ENCODE measurements around the gene CEMIP. TPM values are rescaled to one million over a fixed set of nuclear protein-coding genes. Genes with fewer than 3 reads are reported as not detected.

Gene CEMIP
- total and polyA plus RNA-seq, 7 experiments from 2014 or later, result 0.02 TPM; not detected in 6

DNA sequence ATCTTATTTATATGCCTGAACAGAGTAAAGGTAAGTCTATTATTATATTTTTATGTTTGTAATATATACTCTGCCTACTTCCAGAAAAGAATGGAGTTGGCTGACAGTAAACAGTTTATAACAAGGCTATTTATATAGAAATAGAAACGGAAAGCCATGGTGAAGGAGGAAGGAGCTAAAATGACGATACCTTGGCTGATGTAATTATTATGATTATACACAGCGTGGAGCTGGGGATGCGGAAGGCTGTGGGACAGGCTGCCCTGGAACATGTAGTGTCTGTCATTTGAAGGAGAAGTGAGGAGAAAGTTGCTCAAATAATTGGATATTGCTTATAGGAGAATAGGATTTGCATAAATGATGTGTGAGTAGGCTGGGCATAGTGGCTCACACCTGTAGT, 37.8 kb downstream of the CEMIP start:
- POLR2A ChIA-PET, result no interaction called here
- intact Hi-C loops (cut with micrococcal nuclease), result no loop called here
- CTCF ChIA-PET, result no interaction called here
- peaks cover 0 to 3% (median 0%) of the 10 kb centered on the region in 3 experiments for H3K9me3 ChIP-seq (ENCODE audit: control insufficient read depth in 2 of 3, low read length in 3 of 3)
- no peak for DNase-seq
- H3K9me3 Mint-ChIP-seq, result peaks cover 0 to 4% (median 0%) of the 10 kb centered on the region in 11 donors
- no peak overlapping the region for H3K4me3 ChIP-seq (ENCODE audit: low read length)
- H3K36me3 ChIP-seq (ENCODE audit: control insufficient read depth in 2 of 3, insufficient read depth in 3 of 3, low read length in 3 of 3), result no peaks in the 10 kb centered on the region
- H3K27me3 ChIP-seq (ENCODE audit: control insufficient read depth in 2 of 2, insufficient read depth in 2 of 2, low read length in 2 of 2), result no peaks in the 10 kb centered on the region
- H3K27me3 Mint-ChIP-seq, result peaks cover 9 to 26% (median 13%) of the 10 kb centered on the region in 5 donors
- H3K4me1 ChIP-seq (ENCODE audit: control insufficient read depth in 2 of 2, insufficient read depth in 2 of 2, low read length in 2 of 2), result no peaks in the 10 kb centered on the region
- H3K36me3 Mint-ChIP-seq, result peaks cover 0 to 4% (median 0%) of the 10 kb centered on the region in 5 donors
- no peak for ATAC-seq
- no peak overlapping the region for H3K27ac ChIP-seq (ENCODE audit: low read depth, low read length)
- H3K27ac Mint-ChIP-seq, result no peak overlapping the region
- H3K4me1 Mint-ChIP-seq, result no peaks in the 10 kb centered on the region
- no peak overlapping the region for H3K4me3 Mint-ChIP-seq

GRCh38 chr15:80817901-80818300, 38.7 kb downstream of the CEMIP start:
- Histone ChIP-seq H3K27ac (ENCODE audit: low read depth, low read length) (no peak overlapping the region), H3K27me3 (ENCODE audit: control insufficient read depth in 2 of 2, insufficient read depth in 2 of 2, low read length in 2 of 2) (no peaks in the 10 kb centered on the region), H3K4me1 (ENCODE audit: control insufficient read depth in 2 of 2, insufficient read depth in 2 of 2, low read length in 2 of 2) (no peaks in the 10 kb centered on the region), H3K36me3 (ENCODE audit: control insufficient read depth in 2 of 3, insufficient read depth in 3 of 3, low read length in 3 of 3) (no peaks in the 10 kb centered on the region), H3K9me3 (ENCODE audit: control insufficient read depth in 2 of 3, low read length in 3 of 3) (peaks cover 0 to 3% (median 0%) of the 10 kb centered on the region in 3 experiments), H3K4me3 (ENCODE audit: low read length) (no peak overlapping the region)
- ChIA-PET CTCF (no interaction called here), POLR2A (no interaction called here)
- peaks cover 0 to 4% (median 0%) of the 10 kb centered on the region in 11 donors for H3K9me3 Mint-ChIP-seq
- H3K27me3 Mint-ChIP-seq, result peaks cover 9 to 26% (median 13%) of the 10 kb centered on the region in 5 donors
- no peak overlapping the region for H3K4me3 Mint-ChIP-seq
- no peak for DNase-seq
- intact Hi-C loops (cut with micrococcal nuclease), result no loop called here
- ATAC-seq, result no peak
- no peaks in the 10 kb centered on the region for H3K4me1 Mint-ChIP-seq
- H3K27ac Mint-ChIP-seq, result no peak overlapping the region
- peaks cover 0 to 4% (median 0%) of the 10 kb centered on the region in 5 donors for H3K36me3 Mint-ChIP-seq

DNA sequence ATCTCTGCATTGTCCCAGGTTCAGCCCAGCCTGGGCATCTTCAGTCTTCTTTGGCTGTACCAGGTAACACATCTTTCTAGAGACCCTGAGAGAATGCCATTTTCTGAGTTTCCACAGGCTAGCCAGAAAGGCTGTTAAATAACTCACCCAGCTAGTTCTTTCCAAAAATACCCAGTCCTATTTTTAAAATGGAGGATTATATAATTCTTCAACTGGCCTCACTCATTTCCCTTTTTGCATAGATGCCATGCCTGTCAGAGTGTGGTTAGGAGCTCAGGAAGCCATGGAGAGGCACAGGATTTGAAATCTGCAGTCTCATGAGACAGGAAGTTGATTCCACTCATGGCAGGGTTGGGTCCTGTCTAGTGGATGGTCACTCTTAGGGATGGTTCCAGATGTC, 39.8 kb downstream of the CEMIP start:
- H3K4me1 Mint-ChIP-seq, result no peaks in the 10 kb centered on the region
- H3K36me3 ChIP-seq (ENCODE audit: control insufficient read depth in 2 of 3, insufficient read depth in 3 of 3, low read length in 3 of 3), result no peaks in the 10 kb centered on the region
- no peaks in the 10 kb centered on the region for H3K4me1 ChIP-seq (ENCODE audit: control insufficient read depth in 2 of 2, insufficient read depth in 2 of 2, low read length in 2 of 2)
- no peak overlapping the region for H3K4me3 ChIP-seq (ENCODE audit: low read length)
- intact Hi-C loops (cut with micrococcal nuclease), result no loop called here
- DNase-seq (no peak), ATAC-seq (no peak)
- H3K36me3 Mint-ChIP-seq, result peaks cover 0 to 4% (median 0%) of the 10 kb centered on the region in 5 donors
- no peaks in the 10 kb centered on the region for H3K27me3 ChIP-seq (ENCODE audit: control insufficient read depth in 2 of 2, insufficient read depth in 2 of 2, low read length in 2 of 2)
- no peak overlapping the region for H3K4me3 Mint-ChIP-seq
- ChIA-PET CTCF (no interaction called here), POLR2A (no interaction called here)
- peaks cover 9 to 26% (median 13%) of the 10 kb centered on the region in 5 donors for H3K27me3 Mint-ChIP-seq
- no peak overlapping the region for H3K27ac Mint-ChIP-seq
- peaks cover 0 to 3% (median 0%) of the 10 kb centered on the region in 3 experiments for H3K9me3 ChIP-seq (ENCODE audit: control insufficient read depth in 2 of 3, low read length in 3 of 3)
- H3K27ac ChIP-seq (ENCODE audit: low read depth, low read length), result no peak overlapping the region
- H3K9me3 Mint-ChIP-seq, result peaks cover 0 to 4% (median 0%) of the 10 kb centered on the region in 11 donors

DNA sequence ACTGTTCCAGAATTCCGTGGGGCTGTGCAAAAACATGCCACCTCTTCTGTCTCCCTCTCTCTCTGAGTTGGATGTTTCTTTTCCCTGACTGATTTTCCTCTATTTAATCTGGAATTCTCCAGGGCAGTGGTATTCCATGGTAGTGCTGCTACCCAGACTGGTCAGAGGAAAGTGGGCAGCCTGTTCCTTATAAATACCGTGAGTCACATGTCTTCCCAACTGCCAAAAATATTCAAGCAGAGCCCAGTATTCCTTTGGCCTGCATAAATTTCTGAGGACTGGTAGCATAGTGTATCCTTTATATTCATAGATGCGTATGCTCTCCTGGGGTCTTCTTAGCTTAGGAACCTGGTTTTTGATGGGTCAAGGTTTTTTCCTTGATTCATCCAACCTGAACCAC, 40.9 kb downstream of the CEMIP start:
- no peaks in the 10 kb centered on the region for H3K27me3 ChIP-seq (ENCODE audit: control insufficient read depth in 2 of 2, insufficient read depth in 2 of 2, low read length in 2 of 2)
- Mint-ChIP-seq H3K4me3 (no peak overlapping the region), H3K9me3 (peaks cover 0 to 4% (median 0%) of the 10 kb centered on the region in 11 donors), H3K27me3 (peaks cover 9 to 22% (median 13%) of the 10 kb centered on the region in 5 donors), H3K4me1 (no peaks in the 10 kb centered on the region), H3K36me3 (peaks cover 0 to 4% (median 0%) of the 10 kb centered on the region in 5 donors), H3K27ac (no peak overlapping the region)
- H3K4me3 ChIP-seq (ENCODE audit: low read length), result no peak overlapping the region
- POLR2A ChIA-PET, result no interaction called here
- DNase-seq, result no peak
- H3K27ac ChIP-seq (ENCODE audit: low read depth, low read length), result no peak overlapping the region
- intact Hi-C loops (cut with micrococcal nuclease), result no loop called here
- H3K4me1 ChIP-seq (ENCODE audit: control insufficient read depth in 2 of 2, insufficient read depth in 2 of 2, low read length in 2 of 2), result no peaks in the 10 kb centered on the region
- peaks cover 0 to 3% (median 0%) of the 10 kb centered on the region in 3 experiments for H3K9me3 ChIP-seq (ENCODE audit: control insufficient read depth in 2 of 3, low read length in 3 of 3)
- CTCF ChIA-PET, result no interaction called here
- no peak for ATAC-seq
- H3K36me3 ChIP-seq (ENCODE audit: control insufficient read depth in 2 of 3, insufficient read depth in 3 of 3, low read length in 3 of 3), result no peaks in the 10 kb centered on the region

DNA sequence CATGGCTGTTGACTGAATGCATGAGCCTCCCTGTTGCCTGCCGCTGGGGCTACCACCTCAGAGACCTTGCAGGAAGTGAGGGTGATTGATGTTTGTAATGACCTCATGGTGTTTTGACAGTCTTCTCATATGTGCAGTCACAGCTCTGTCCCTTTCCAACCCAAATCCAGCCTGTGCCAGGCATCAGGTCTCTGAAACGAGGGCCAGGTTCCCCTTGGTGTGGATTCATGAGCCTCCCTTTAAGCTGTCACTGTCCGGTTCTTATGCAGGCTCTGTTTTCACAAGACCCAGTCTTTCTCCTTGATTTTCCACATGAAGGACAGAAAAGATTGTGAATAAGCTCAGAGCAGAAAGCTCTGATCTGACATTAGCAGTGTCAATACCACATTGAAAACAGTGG, 43.1 kb downstream of the CEMIP start:
- no peak overlapping the region for H3K27ac ChIP-seq (ENCODE audit: low read depth, low read length)
- no peak overlapping the region for H3K27ac Mint-ChIP-seq
- H3K27me3 ChIP-seq (ENCODE audit: control insufficient read depth in 2 of 2, insufficient read depth in 2 of 2, low read length in 2 of 2), result no peaks in the 10 kb centered on the region
- DNase-seq (no peak), ATAC-seq (no peak)
- peaks cover 0 to 8% (median 5%) of the 10 kb centered on the region in 5 donors for H3K27me3 Mint-ChIP-seq
- intact Hi-C loops (cut with micrococcal nuclease), result no loop called here
- H3K4me1 ChIP-seq (ENCODE audit: control insufficient read depth in 2 of 2, insufficient read depth in 2 of 2, low read length in 2 of 2), result no peaks in the 10 kb centered on the region
- ChIA-PET POLR2A (no interaction called here), CTCF (no interaction called here)
- H3K4me3 ChIP-seq (ENCODE audit: low read length), result no peak overlapping the region
- H3K4me1 Mint-ChIP-seq, result no peaks in the 10 kb centered on the region
- peaks cover 0 to 4% (median 0%) of the 10 kb centered on the region in 5 donors for H3K36me3 Mint-ChIP-seq
- H3K36me3 ChIP-seq (ENCODE audit: control insufficient read depth in 2 of 3, insufficient read depth in 3 of 3, low read length in 3 of 3), result no peaks in the 10 kb centered on the region
- no peak overlapping the region for H3K4me3 Mint-ChIP-seq
- H3K9me3 ChIP-seq (ENCODE audit: control insufficient read depth in 2 of 3, low read length in 3 of 3), result peaks cover 0 to 3% (median 0%) of the 10 kb centered on the region in 3 experiments
- H3K9me3 Mint-ChIP-seq, result peaks cover 0 to 4% (median 0%) of the 10 kb centered on the region in 11 donors

DNA sequence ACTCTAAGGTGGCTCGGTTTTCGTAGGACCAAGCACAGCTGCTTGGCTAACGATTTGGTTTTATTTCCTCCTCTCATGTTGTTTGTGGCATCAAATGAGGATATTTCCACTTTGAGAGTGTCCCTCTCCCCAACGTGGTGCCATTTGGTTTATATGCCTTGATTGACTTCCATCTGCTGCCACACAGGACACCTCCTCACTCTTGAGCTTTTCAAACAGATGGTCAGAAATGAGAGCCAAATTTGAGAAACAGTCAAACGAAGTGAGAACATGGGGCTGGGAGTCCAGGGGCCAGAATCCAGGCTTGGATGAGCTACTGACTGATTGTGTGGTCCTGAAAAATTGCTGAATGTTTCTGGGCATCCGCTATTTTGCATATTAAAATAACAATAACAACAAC, 43.5 kb downstream of the CEMIP start:
- CTCF ChIA-PET, result no interaction called here
- H3K36me3 ChIP-seq (ENCODE audit: control insufficient read depth in 2 of 3, insufficient read depth in 3 of 3, low read length in 3 of 3), result no peaks in the 10 kb centered on the region
- no peak overlapping the region for H3K4me3 ChIP-seq (ENCODE audit: low read length)
- intact Hi-C loops (cut with micrococcal nuclease), result no loop called here
- Mint-ChIP-seq H3K9me3 (peaks cover 0 to 4% (median 0%) of the 10 kb centered on the region in 11 donors), H3K27me3 (peaks cover 0 to 6% (median 3%) of the 10 kb centered on the region in 5 donors), H3K4me3 (no peak overlapping the region), H3K36me3 (peaks cover 0 to 4% (median 0%) of the 10 kb centered on the region in 5 donors), H3K27ac (no peak overlapping the region), H3K4me1 (no peaks in the 10 kb centered on the region)
- H3K9me3 ChIP-seq (ENCODE audit: control insufficient read depth in 2 of 3, low read length in 3 of 3), result peaks cover 0 to 3% (median 0%) of the 10 kb centered on the region in 3 experiments
- ATAC-seq, result no peak
- POLR2A ChIA-PET, result no interaction called here
- no peaks in the 10 kb centered on the region for H3K27me3 ChIP-seq (ENCODE audit: control insufficient read depth in 2 of 2, insufficient read depth in 2 of 2, low read length in 2 of 2)
- DNase-seq, result no peak
- H3K4me1 ChIP-seq (ENCODE audit: control insufficient read depth in 2 of 2, insufficient read depth in 2 of 2, low read length in 2 of 2), result no peaks in the 10 kb centered on the region
- no peak overlapping the region for H3K27ac ChIP-seq (ENCODE audit: low read depth, low read length)

GRCh38 chr15:80823120-80823519, 44.0 kb downstream of the CEMIP start:
- Mint-ChIP-seq H3K36me3 (peaks cover 0 to 4% (median 0%) of the 10 kb centered on the region in 5 donors), H3K27me3 (peaks cover 0 to 4% (median 0%) of the 10 kb centered on the region in 5 donors), H3K27ac (no peak overlapping the region), H3K4me3 (no peak overlapping the region), H3K9me3 (peaks cover 0 to 4% (median 0%) of the 10 kb centered on the region in 11 donors), H3K4me1 (no peaks in the 10 kb centered on the region)
- intact Hi-C loops (cut with micrococcal nuclease), result no loop called here
- H3K4me3 ChIP-seq (ENCODE audit: low read length), result no peak overlapping the region
- no peaks in the 10 kb centered on the region for H3K9me3 ChIP-seq (ENCODE audit: control insufficient read depth in 2 of 3, low read length in 3 of 3)
- DNase-seq, result no peak
- no peak for ATAC-seq
- no peak overlapping the region for H3K27ac ChIP-seq (ENCODE audit: low read depth, low read length)
- ChIA-PET CTCF (no interaction called here), POLR2A (no interaction called here)
- no peaks in the 10 kb centered on the region for H3K4me1 ChIP-seq (ENCODE audit: control insufficient read depth in 2 of 2, insufficient read depth in 2 of 2, low read length in 2 of 2)
- H3K27me3 ChIP-seq (ENCODE audit: control insufficient read depth in 2 of 2, insufficient read depth in 2 of 2, low read length in 2 of 2), result no peaks in the 10 kb centered on the region
- H3K36me3 ChIP-seq (ENCODE audit: control insufficient read depth in 2 of 3, insufficient read depth in 3 of 3, low read length in 3 of 3), result no peaks in the 10 kb centered on the region

All from naive thymus-derived CD4-positive, alpha-beta T cell (primary cell).